Measurements from ENCODE around the gene RTTN. TPM values are rescaled to one million over a fixed set of nuclear protein-coding genes. Genes with fewer than 3 reads are reported as not detected.

The RTTN gene
- total RNA-seq, 2 experiments from 2014 or later: 23.0 to 26.8 TPM

- Mint-ChIP-seq H3K36me3 (ENCODE audit: low read depth) (peaks cover 27% of the 10 kb centered on the region), H3K9me3 (no peaks in the 10 kb centered on the region), H3K4me3 (no peak overlapping the region), H3K27ac (no peak overlapping the region), H3K4me1 (no peaks in the 10 kb centered on the region), H3K27me3 (no peaks in the 10 kb centered on the region)
- ChIA-PET CTCF (no interaction called here), POLR2A (interaction anchor here (0.5 kb wide), 1 partner anchor 69 kb away, joined by 3 read pairs; no protein-coding TSS in a partner anchor)
- DNase-seq: no peak
Measured at GRCh38 chr18:70041459-70042050, 163.9 kb downstream of the RTTN start.

- Mint-ChIP-seq H3K36me3 (ENCODE audit: low read depth) (peaks cover 45% of the 10 kb centered on the region), H3K27me3 (no peaks in the 10 kb centered on the region), H3K27ac (no peak overlapping the region), H3K9me3 (no peaks in the 10 kb centered on the region), H3K4me1 (no peaks in the 10 kb centered on the region), H3K4me3 (no peak overlapping the region)
- DNase-seq: no peak
- ChIA-PET CTCF (no interaction called here), POLR2A (interaction anchor here (0.8 kb wide), 1 partner anchor 10 kb away, joined by 3 read pairs; no protein-coding TSS in a partner anchor)
Measured at GRCh38 chr18:70039186-70039585, 166.3 kb downstream of the RTTN start.

- CTCF ChIA-PET: no interaction called here
- no peak overlapping the region for H3K27ac Mint-ChIP-seq
- POLR2A ChIA-PET: no interaction called here
- no peak overlapping the region for H3K4me3 Mint-ChIP-seq
- peaks cover 4% of the 10 kb centered on the region for H3K9me3 Mint-ChIP-seq
- H3K4me1 Mint-ChIP-seq: no peaks in the 10 kb centered on the region
- no peaks in the 10 kb centered on the region for H3K27me3 Mint-ChIP-seq
- no peak for DNase-seq
- peaks cover 56% of the 10 kb centered on the region for H3K36me3 Mint-ChIP-seq (ENCODE audit: low read depth)
Measured at GRCh38 chr18:70037431-70038061, 167.9 kb downstream of the RTTN start.

- CTCF ChIA-PET: no interaction called here
- H3K4me1 Mint-ChIP-seq: no peaks in the 10 kb centered on the region
- no peak overlapping the region for H3K4me3 Mint-ChIP-seq
- no peaks in the 10 kb centered on the region for H3K27me3 Mint-ChIP-seq
- H3K27ac Mint-ChIP-seq: no peak overlapping the region
- DNase-seq: no peak
- peaks cover 4% of the 10 kb centered on the region for H3K9me3 Mint-ChIP-seq
- peaks cover 59% of the 10 kb centered on the region for H3K36me3 Mint-ChIP-seq (ENCODE audit: low read depth)
- POLR2A ChIA-PET: no interaction called here
Measured at GRCh38 chr18:70036771-70037347, 168.6 kb downstream of the RTTN start.

- H3K27ac Mint-ChIP-seq: no peak overlapping the region
- POLR2A ChIA-PET: no interaction called here
- no peak overlapping the region for H3K4me3 Mint-ChIP-seq
- peaks cover 4% of the 10 kb centered on the region for H3K9me3 Mint-ChIP-seq
- H3K36me3 Mint-ChIP-seq (ENCODE audit: low read depth): peaks cover 56% of the 10 kb centered on the region
- no peaks in the 10 kb centered on the region for H3K27me3 Mint-ChIP-seq
- CTCF ChIA-PET: no interaction called here
- no peak for DNase-seq
- H3K4me1 Mint-ChIP-seq: no peaks in the 10 kb centered on the region
Measured at GRCh38 chr18:70036168-70036567, 169.3 kb downstream of the RTTN start.

- Mint-ChIP-seq H3K4me3 (no peak overlapping the region), H3K27me3 (no peaks in the 10 kb centered on the region), H3K9me3 (peaks cover 4% of the 10 kb centered on the region), H3K27ac (no peak overlapping the region), H3K4me1 (no peaks in the 10 kb centered on the region), H3K36me3 (ENCODE audit: low read depth) (peaks cover 52% of the 10 kb centered on the region)
- POLR2A ChIA-PET: no interaction called here
- CTCF ChIA-PET: no interaction called here
- no peak for DNase-seq
Measured at GRCh38 chr18:70031221-70031620, 174.3 kb downstream of the RTTN start.

- H3K4me3 Mint-ChIP-seq: no peak overlapping the region
- DNase-seq: no peak
- H3K4me1 Mint-ChIP-seq: no peaks in the 10 kb centered on the region
- ChIA-PET POLR2A (no interaction called here), CTCF (no interaction called here)
- no peak overlapping the region for H3K27ac Mint-ChIP-seq
- H3K27me3 Mint-ChIP-seq: no peaks in the 10 kb centered on the region
- peaks cover 4% of the 10 kb centered on the region for H3K9me3 Mint-ChIP-seq
- H3K36me3 Mint-ChIP-seq (ENCODE audit: low read depth): peaks cover 52% of the 10 kb centered on the region
Measured at GRCh38 chr18:70030728-70031127, 174.8 kb downstream of the RTTN start.

- peaks cover 4% of the 10 kb centered on the region for H3K9me3 Mint-ChIP-seq
- CTCF ChIA-PET: no interaction called here
- H3K36me3 Mint-ChIP-seq (ENCODE audit: low read depth): peaks cover 52% of the 10 kb centered on the region
- no peaks in the 10 kb centered on the region for H3K4me1 Mint-ChIP-seq
- H3K4me3 Mint-ChIP-seq: no peak overlapping the region
- POLR2A ChIA-PET: interaction anchor here (0.7 kb wide), 1 partner anchor 10 kb away, joined by 3 read pairs; no protein-coding TSS in a partner anchor
- DNase-seq: no peak
- H3K27me3 Mint-ChIP-seq: no peaks in the 10 kb centered on the region
- H3K27ac Mint-ChIP-seq: no peak overlapping the region
Measured at GRCh38 chr18:70029163-70029562, 176.3 kb downstream of the RTTN start.

GRCh38 chr18:70028734-70029133, 176.8 kb downstream of the RTTN start:
- Mint-ChIP-seq H3K4me3 (no peak overlapping the region), H3K9me3 (no peaks in the 10 kb centered on the region), H3K27me3 (no peaks in the 10 kb centered on the region), H3K4me1 (no peaks in the 10 kb centered on the region), H3K27ac (no peak overlapping the region), H3K36me3 (ENCODE audit: low read depth) (peaks cover 52% of the 10 kb centered on the region)
- no peak for DNase-seq
- CTCF ChIA-PET: interaction anchor here (0.8 kb wide), 1 partner anchor 58 kb away, joined by 5 read pairs; no protein-coding TSS in a partner anchor
- POLR2A ChIA-PET: interaction anchor here (0.7 kb wide), 1 partner anchor 10 kb away, joined by 3 read pairs; no protein-coding TSS in a partner anchor

GRCh38 chr18:70028084-70028483, 177.4 kb downstream of the RTTN start:
- POLR2A ChIA-PET: no interaction called here
- CTCF ChIA-PET: interaction anchor here (0.8 kb wide), 1 partner anchor 59 kb away, joined by 5 read pairs; no protein-coding TSS in a partner anchor
- no peaks in the 10 kb centered on the region for H3K27me3 Mint-ChIP-seq
- H3K36me3 Mint-ChIP-seq (ENCODE audit: low read depth): peaks cover 53% of the 10 kb centered on the region
- H3K4me1 Mint-ChIP-seq: no peaks in the 10 kb centered on the region
- H3K9me3 Mint-ChIP-seq: no peaks in the 10 kb centered on the region
- no peak overlapping the region for H3K4me3 Mint-ChIP-seq
- H3K27ac Mint-ChIP-seq: no peak overlapping the region
- no peak for DNase-seq

- ChIA-PET CTCF (no interaction called here), POLR2A (no interaction called here)
- peaks cover 56% of the 10 kb centered on the region for H3K36me3 Mint-ChIP-seq (ENCODE audit: low read depth)
- H3K27ac Mint-ChIP-seq: no peak overlapping the region
- no peak overlapping the region for H3K4me3 Mint-ChIP-seq
- no peaks in the 10 kb centered on the region for H3K27me3 Mint-ChIP-seq
- H3K9me3 Mint-ChIP-seq: no peaks in the 10 kb centered on the region
- DNase-seq: no peak
- H3K4me1 Mint-ChIP-seq: no peaks in the 10 kb centered on the region
Measured at GRCh38 chr18:70025580-70025979, 179.9 kb downstream of the RTTN start.

GRCh38 chr18:70024829-70025228, 180.7 kb downstream of the RTTN start:
- Mint-ChIP-seq H3K27me3 (no peaks in the 10 kb centered on the region), H3K9me3 (no peaks in the 10 kb centered on the region), H3K27ac (no peak overlapping the region)

GRCh38 chr18:70024093-70024492, 181.4 kb downstream of the RTTN start:
- POLR2A ChIA-PET: no interaction called here
- Mint-ChIP-seq H3K4me3 (no peak overlapping the region), H3K27me3 (no peaks in the 10 kb centered on the region), H3K36me3 (ENCODE audit: low read depth) (peaks cover 50% of the 10 kb centered on the region), H3K9me3 (no peaks in the 10 kb centered on the region), H3K4me1 (no peaks in the 10 kb centered on the region), H3K27ac (no peak overlapping the region)
- CTCF ChIA-PET: no interaction called here
- DNase-seq: no peak

More at GRCh38 chr18:70024829-70025228, 180.7 kb downstream of the RTTN start:
- no peak overlapping the region for H3K4me3 Mint-ChIP-seq
- POLR2A ChIA-PET: no interaction called here
- peaks cover 53% of the 10 kb centered on the region for H3K36me3 Mint-ChIP-seq (ENCODE audit: low read depth)
- DNase-seq: no peak
- CTCF ChIA-PET: no interaction called here
- no peaks in the 10 kb centered on the region for H3K4me1 Mint-ChIP-seq

- H3K4me1 Mint-ChIP-seq: no peaks in the 10 kb centered on the region
- H3K27me3 Mint-ChIP-seq: no peaks in the 10 kb centered on the region
- no peak for DNase-seq
- no peaks in the 10 kb centered on the region for H3K9me3 Mint-ChIP-seq
- no peak overlapping the region for H3K4me3 Mint-ChIP-seq
- ChIA-PET POLR2A (no interaction called here), CTCF (interaction anchor here (0.6 kb wide), 1 partner anchor 64 kb away, joined by 3 read pairs; no protein-coding TSS in a partner anchor)
- no peak overlapping the region for H3K27ac Mint-ChIP-seq
- peaks cover 48% of the 10 kb centered on the region for H3K36me3 Mint-ChIP-seq (ENCODE audit: low read depth)
Measured at GRCh38 chr18:70022636-70023035, 182.9 kb downstream of the RTTN start.

All from activated CD4-positive, alpha-beta memory T cell treated with anti-CD3 and anti-CD28 coated beads, Interleukin-2, amount 10 ng/mL, durations not matched to agents 7 days and 5 days (primary cell).